Measurements from ENCODE around the gene TSHR. TPM values are rescaled to one million over a fixed set of nuclear protein-coding genes. Genes with fewer than 3 reads are reported as not detected.

The TSHR gene
- not detected in 5 replicates for total RNA-seq (2022; extraction: Qiagen RNA extraction; ENCODE audit: low read depth)

DNA sequence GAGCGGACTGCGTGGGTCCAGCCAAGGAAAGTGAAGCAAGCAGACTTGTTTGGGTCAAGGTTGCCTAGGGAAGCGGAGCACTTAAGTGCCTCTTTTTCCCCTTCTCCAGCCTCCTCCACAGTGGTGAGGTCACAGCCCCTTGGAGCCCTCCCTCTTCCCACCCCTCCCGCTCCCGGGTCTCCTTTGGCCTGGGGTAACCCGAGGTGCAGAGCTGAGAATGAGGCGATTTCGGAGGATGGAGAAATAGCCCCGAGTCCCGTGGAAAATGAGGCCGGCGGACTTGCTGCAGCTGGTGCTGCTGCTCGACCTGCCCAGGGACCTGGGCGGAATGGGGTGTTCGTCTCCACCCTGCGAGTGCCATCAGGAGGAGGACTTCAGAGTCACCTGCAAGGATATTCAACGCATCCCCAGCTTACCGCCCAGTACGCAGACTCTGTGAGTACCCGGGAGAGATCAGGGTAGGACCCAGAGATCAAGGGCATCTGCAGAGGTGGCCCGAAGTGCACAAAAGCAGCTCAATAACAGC, at the start of gene TSHR:
TSHR (plus strand) TSS at position 206 of the 526 bp plus-strand sequence; CDS start at position 266, 60 bp downstream.

DNA sequence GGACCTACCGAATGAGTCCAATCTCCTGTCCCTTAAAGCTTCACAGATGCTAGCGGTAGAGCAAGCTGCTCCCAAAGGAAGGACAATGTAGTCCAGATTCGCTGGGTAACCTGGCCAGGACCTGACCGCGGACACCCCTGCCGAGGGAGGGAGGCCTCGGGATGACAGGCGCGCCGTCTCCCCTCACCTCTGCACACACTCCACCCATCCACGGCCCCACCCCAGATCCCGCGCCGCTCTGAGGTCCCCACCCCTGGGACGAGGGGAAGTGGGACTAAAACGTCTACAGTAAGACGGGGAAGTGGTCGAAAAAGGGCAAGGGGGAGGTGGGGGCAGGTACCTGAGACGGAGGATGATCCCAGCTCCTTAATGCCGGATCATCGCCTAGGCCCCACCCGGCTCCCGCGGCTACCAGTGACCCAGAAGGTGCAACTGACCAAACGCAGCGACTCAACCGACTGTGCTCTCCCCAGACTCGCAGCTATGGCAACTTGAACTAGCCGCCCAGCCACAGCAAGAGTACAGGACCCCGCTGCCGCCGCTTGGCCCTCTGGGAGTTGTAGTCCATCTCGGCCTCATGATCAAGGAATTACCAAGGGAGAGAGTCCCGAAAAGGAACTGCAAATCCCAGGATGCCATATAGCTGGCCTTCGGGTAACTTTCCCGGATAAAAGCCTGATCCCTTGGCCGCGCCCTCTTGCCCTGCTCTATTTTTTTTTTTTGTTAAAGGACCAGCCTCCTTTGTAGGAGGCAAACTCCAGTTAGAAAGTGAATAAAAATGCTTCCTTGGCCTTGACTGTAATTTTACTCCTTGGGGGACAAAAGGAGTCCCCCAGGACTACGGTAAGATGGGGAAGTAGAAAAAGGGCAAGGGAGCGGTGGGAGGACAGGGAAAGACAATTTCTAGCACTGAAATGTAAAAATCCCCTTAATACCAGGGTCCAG, 13.9 kb upstream of the TSHR start, which contains the start of gene CEP128:
CEP128 (minus strand) TSS at position 498 of the 945 bp plus-strand sequence.

Other genes with a start within 250 kb of the TSHR start
- gene CEP128, start 13.9 kb upstream of the TSHR start, total RNA-seq (2022; extraction: Qiagen RNA extraction; ENCODE audit: low read depth) = 4.5 to 6.8 TPM (median 5.5 TPM) in 5 replicates

Data from A549 treated with ZK216348 at 1 μM for 4 hours (cell line).